Stimulated activated CD8-positive, alpha-beta memory T cell treated with anti-CD3 and anti-CD28 coated beads, Interleukin-15, amount 100 ng/mL, for 1 hour (primary cell): ENCODE data around the gene VPS8.
"Not testable (repeated sequence)": the region's sequence is repeated elsewhere in the genome, so short reads cannot be mapped to it uniquely, and the experiment has no call there.

Experiments
- DNase-seq: peaks from one replicate; pipeline ENCODE4 v3.0.0-alpha.2; 2020; ENCODE audit warnings: low read depth

Gene VPS8

DNA sequence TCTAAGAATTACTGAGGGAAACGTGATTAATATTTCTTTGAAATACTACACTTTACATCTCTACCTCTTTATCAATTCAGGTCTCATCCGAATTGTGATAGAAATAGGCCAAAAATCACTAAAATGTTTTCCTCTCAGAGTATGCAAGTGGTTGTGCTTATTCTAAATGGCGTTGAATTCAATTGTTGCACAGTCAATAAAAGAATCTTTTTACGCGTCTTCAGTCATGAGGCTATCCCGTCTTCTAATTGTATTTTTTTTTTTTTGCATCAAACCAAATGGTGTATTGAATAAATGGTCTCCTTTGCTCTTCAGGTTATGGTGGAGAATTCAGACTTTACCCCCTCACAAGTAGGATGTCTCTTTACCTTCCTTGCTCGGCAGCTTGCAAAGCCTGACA is 112.6 kb downstream of the VPS8 start:
- DNase-seq = no peak

DNA sequence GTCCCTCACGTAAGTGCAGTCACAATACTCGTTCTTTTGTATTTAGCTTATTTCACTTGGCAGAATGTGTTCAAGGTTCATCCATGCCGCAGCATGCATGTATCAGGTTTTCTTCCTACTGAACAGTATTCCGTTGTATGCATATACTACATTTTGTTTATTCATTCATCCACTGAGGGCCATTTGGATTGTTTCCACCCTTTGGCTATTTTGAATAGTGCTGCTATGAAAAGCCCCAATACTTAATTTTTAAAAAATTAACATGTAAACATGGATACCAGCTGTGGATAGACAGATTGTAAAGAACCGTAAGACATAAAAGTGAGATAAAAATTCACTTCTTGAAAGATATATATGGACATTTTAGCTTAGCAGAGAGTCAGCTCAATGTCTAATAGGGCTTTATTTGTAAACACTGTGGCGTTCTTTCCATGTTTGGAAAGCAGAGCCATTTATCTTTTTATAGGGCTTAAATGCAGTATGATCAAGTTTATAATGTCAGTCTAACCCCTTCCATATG is 115.9 kb downstream of the VPS8 start:
- no peak for DNase-seq

DNA sequence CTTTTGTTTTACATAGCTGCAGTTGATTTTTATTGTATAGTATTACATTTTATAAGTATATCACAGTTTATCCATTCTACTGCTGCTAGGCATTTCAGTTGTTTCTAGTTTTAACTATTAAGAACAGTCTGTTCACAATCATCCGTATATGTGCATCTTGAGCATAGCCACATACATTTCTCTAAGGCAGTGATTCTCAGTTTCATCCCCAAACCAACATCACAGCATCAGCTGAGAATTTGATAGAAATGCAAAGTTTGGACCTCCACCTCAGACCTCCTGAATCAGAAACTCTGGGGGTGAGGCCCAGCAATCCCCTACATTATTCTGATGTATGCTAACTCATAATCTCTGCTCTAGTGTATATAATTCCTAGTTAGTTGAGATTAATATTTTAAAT is 120.8 kb downstream of the VPS8 start:
- no peak for DNase-seq

DNA sequence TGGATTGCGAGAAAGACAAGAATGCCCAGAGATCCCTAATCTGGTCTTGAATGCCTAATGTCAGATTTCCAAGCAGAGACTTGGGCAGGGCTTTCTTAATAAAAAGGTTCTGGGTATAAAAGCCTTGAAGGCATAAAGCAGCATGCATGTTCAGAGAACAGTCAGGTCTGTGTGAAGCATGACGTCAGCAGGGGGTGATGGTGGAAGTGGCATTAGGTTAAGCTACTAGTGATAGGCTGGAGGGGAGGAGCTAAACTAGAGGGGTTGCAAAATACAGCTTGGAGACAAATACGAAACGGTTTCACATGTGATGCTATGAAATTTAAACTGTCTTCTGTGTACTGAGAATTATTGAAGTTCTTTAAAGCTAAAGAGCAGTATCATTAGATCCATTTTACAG is 125.6 kb downstream of the VPS8 start:
- DNase-seq = no peak

DNA sequence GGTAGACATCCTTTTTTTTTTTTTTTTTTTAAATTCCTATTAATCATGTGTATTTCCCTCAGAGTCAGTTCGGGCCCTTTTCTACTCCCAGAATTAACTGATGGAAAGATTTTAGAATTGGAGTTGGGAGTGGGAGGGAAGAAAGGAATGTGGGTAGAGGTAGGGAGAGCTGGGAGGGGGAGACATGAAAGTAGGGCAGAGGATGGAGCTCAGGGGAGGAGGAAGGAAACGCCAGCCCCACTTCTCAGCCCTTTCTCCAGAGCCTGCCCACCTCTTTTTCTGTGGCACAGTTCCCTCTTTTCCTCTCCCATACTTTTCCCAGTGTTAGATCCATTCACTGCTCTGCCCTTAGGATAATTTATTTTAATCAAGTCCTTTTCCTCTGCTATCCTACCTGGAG is 129.4 kb downstream of the VPS8 start:
- no peak for DNase-seq

DNA sequence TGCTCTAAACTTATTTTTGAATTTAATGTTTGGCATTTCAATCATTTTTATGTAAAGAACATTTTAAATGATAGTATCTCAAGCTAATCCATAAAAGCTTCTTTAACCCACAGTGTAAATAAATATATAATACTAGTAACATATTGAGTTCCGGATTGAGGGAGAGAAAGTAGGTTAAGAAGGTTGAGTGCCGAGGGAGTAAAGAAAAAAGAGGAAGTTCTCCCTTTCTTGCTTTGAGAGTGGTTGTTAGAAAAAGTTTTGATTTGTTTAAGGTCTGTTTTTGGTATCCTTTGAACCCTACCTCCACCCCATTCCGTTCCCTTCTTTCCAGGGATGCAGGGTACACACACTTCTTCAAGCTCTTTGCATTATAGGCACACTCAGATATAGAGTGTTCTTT is 130.8 kb downstream of the VPS8 start:
- no peak for DNase-seq

DNA sequence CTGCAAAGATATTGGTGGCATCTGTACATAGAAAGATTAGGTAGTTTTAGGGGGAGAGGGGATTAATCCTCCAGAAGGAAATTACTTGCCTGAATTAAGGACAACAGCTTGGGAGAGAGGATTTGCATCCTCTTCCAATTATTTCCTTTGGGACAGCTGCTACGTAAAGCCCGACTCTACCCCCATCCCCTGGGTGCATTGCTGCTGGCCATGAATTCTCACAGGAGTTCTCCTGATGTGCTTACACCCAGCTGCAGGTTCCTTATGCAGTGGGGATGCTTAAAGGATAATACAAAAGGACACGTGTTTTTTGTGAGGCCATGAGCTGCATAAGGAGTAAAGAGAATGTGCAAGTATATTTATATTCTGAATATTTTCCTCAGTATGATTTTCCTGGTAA is 132.3 kb downstream of the VPS8 start:
- DNase-seq = no peak

DNA sequence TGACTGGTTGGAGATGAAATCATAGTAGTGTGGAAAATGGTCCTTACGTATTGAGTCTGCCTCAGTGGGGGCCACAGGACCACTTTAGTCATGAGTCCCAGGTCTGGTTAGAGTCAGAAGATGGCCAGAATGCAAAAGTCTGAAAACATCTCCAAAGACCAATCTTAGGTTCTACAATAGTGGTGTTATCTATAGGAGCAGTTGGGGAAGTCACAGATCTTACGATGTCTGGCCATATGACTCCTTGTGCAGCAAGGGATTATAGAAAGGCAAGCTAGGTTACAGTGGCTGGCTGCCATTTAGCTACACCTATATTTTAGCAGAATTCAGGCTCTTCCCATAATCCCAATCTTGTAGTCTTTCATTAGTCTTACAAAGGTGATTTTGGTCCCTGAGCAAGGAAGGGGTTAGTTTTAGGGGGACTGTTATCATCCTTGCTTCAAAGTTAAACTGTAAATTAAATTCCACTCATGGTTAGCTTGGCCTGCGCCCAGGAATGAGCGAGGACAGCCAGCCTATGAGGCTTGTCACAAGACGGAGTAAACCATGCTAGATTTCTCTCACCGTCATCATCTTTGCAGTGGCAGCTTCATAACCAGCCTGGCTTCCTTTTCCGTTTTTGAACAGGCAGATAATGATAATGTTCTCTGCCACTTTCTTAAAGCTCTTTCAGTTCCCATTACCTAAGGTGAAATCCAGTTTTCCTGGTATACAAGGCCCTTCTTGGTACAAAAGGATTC is 134.1 kb downstream of the VPS8 start:
- DNase-seq = no peak

DNA sequence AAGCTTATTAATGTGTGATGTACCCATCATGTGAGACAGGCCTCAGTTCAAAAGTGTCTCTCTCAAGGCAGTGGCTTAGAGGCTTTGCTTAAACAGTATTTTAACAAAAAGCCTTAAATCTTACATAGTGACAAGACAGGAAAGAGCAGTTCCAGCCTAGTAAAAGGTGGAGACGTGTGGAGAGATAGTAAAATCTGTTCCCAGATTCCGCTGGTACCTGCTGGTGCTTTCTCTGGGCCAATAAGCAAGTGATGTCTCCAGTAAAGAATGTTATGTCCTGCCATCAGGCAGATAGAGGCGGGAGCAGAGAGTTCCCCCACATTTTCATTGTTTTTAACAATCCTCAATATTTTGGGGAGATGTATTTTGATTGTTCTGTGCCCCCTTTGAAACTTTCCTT is 135.0 kb downstream of the VPS8 start:
- DNase-seq = no peak

DNA sequence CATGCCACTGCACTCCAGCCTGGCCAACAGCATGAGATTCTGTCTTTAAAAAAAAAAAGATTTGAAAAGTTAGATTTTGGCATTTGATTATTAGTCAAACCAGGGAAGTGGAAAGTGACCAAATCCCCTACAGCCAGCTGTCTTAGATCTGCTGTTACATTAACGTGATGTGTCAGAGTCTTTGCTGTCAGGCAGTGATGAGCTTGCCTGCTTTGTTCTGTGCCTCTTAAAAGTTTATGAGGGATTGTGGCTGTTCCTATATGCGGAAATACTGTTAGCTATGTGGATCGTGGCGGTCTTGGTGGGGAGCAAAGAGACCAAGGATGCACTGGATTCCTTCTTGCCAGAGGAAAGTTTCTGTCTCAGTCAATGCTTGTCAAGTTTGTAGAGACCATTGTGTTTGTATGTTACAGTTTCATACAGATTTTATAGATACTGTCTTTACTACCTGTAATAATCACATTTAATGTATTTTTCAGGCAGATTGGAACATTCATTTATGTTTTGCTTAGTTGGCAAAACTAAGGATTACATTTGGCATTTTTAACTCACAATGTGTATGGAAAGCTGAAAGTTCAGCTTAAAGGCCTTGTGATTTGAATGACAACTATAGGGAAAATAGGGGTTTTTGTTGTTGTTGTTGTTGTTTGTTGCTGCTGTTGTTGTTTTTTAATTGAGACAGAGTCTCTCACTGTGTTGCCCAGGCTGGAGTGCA is 137.4 kb downstream of the VPS8 start:
- no peak for DNase-seq

DNA sequence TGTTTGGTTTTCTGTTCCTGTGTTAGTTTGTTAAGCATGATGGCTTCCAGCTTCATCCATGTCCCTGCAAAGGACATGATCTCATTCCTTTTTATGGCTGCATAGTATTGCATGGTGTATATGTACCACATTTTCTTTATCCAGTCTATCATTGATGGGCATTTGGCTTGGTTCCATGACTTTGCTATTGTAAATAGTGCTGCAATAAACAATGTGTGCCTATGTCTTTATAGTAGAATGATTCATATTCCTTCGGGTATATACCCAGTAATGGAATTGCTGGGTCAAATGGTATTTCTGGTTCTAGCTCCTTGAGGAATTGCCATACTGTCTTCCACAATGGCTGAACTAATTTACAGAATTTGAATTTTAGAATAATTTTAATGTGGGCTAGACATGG is 138.8 kb downstream of the VPS8 start:
- DNase-seq = not testable (repeated sequence)

DNA sequence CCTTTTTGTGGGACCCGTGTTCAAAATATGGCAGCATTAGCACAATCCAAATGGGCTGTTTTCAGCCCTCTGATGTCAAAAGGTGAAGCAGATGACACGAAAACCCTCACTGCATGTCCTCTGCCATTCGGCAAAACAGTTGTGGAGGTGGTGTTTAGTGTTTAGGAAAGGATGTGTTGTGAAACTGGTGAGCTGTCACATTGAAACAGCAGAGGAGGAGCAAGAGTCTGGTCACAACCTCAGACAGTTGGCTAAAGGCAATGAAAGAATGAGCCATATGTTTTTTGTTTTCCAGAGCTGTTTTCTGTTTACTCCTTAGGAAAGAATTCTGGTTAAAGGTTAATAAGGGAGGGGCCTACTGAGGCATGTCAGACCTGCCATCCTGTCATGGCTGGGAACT is 140.7 kb downstream of the VPS8 start:
- DNase-seq = no peak

DNA sequence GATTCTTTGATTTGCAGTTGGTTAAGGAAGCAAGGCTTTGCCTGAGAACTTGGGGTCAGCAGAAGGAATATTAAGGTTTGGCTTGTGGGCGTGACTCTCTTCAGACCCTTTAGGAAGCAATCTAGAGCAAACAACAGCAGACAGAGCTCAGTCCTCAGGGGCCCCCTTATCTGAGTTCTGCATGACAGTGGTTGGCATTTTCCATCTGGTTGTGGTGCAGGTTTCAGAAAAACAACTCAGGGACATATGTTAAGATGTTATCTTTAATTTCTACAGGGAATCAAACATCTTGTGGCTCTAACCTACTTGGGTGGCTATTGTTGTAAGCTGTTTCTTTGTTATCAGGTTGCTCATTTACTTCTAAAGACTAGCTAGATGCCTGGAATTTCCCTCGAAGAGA is 141.4 kb downstream of the VPS8 start:
- no peak for DNase-seq

DNA sequence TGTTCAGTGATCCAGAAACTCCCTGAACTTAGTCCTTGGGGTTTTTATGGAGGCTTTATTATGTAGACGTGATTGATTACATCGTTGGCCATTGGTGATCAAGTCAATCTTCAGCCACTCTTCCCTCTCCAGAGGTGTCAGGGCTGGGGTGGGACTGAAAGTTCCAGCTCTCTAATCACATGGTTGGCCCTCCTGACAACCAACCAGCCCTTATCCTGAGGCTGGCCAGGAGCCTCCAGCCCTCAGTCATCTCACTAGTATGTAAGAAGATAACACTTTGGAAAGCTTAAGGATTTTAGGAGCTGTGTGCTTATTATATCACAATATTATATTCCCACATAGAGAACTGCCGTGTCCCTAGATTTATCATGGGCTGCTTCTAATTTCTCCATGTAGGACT is 142.3 kb downstream of the VPS8 start:
- no peak for DNase-seq

DNA sequence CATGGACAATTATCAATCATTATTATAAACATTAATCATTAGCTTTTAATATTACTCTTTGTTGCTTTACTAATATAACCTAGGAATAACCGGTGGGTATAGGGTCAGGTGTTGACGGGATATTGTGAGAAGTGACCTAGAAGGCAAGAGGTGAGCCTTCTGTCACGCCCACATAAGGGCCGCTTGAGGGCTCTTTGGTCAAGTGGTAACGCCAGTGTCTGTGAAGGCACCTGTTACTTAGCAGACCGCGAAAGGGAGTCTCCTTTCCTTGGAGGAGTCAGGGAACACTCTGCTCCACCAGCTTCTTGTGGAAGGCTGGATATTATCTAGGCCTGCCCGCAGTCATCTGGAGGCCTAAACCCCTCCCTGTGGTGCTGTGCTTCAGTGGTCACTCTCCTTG is 142.9 kb downstream of the VPS8 start:
- not testable (repeated sequence) for DNase-seq

DNA sequence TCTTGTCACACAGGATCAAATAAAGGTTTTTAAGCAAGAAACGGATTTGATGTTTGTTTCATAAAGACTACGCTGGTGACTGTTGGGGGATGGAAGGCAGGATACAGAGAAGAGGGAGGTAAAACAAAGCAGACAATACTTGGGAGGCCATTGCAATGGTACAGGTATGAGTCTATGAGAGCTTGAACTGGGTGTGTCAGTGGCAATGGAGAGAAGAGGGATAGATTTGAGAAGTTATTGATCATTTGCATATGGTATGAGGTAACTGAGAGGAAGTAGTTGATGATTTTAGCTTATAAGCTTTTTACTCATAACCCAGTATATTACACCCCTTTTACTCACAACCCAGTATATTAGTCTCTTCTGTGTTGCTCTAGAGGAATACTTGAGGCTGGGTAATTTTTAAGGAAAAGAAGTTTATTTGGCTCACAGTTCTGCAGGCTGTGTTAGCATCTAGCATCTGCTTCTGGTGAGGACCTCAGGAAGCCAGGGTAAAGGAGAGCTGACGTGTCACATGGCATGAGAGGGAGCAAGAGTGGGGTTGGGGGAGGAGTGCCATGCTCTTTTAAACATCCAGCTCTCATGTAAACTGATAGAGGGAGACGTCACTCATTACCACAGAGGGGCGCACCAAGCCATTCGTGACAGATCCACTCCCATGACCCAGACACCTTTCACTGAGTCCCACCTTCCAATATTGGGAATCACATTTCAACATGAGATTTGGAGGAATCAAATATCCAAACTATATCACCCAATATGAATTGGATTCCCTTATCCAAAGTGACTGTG is 153.9 kb downstream of the VPS8 start:
- DNase-seq = no peak

DNA sequence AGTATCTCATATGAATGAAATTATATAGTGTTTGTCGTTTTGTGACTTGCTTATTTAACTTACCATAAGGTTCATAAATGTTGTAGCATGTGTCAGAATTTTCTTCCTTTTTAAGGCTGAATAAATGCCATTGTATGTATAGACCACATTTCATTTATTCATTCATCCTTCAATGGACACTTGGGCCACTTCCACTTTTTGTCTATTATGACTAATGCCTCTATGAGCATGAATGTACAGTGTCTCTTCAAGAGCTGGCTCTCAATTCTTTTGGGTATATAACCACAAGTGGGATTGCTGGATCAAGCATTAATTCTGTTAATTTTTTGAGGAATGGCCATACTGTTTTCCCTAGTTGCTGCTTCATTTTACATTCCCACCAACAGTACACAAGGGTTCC is 156.1 kb downstream of the VPS8 start:
- DNase-seq = no peak

DNA sequence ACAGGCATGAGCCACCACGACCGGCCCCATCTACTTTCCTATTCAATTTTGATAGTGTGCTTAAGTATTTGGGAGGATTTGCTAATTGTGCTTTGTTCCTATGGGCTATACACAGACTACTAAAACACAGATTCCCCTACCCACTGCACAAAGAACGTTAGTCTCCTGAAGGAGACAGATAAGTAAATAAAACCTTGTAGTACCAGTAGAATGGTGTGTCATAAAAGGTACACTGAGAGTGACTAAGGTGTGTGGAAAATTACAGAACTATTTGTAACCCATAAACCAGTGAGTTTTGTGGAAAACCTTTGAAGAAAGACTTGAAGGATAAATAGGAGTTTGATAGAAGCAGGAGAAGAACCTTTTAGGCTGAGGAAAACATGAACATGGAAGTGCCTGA is 158.2 kb downstream of the VPS8 start:
- DNase-seq = no peak

DNA sequence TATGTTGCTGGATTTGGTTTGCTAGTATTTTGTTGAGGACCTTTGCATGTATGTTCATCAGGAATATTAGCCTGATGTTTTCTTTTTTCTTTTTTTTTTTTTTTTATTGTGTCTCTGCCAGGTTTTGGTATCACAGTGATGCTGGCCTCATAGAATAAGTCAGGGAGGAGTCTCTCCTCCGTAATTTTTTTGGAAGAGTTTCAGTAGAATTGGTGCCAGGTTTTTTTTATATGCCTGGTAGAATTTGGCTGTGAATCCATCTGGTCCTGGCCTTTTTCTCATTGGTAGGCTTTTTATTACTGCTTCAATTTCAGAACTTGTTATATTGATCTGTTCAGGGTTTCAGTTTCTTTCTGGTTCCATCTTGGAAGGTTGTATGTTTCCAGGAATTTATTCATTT is 165.8 kb downstream of the VPS8 start:
- no peak for DNase-seq

DNA sequence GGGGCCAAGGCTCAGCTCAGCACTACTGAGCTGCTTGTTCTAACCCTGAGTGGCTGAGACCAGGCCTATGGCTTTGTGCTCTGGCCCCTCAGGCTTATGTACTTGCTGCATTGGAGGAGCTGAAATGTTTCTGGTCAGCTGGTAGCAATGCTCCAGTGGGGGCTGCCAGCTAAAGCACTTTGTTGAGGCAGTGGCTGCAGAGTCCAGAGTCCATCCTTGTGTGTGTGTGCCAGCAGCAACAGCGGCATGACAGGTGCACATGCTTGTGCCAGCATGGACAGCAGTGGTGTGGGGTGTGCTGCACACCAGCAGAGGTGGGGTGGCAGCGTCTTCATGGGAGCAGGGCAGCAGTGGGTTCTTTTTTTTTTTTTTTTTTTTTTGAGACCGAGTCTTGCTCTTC is 169.1 kb downstream of the VPS8 start:
- no peak for DNase-seq

DNA sequence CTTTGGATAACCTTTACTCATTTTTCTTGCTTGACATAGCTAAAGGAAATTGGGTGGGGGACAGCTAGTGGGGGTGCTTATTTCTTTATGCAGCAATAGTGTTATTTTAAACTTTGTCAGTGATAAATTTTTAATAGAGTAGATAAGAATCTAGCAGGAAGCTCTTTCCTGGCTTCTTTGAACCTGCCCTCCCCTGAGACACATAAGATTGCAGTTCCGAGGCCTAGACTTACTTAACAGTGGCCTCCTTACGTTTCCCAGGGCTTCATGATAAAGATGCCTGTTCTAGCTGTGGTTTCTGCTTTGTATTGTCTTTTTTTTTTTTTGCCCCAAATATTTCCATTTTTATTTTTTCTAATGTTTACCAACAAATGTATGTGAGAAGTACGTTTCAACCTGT is 170.1 kb downstream of the VPS8 start:
- no peak for DNase-seq

DNA sequence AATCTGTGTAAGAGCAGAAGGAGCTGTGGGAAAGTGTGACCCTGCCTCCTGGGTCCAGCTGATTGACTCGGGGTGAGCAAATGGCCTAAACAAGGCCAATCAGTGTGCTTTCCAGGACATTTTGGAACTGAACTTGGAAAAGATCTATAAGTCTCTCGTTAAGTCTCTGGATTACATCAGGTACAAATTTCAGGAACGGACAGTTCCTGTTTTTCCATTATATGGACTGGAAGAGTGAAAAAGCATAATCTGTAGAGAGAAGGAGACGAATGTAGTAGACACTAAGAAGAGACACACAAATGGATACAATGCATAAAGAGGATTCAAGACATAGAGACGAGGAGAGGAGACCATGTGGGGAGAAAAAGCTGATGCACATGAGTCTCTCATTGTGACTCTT is 173.6 kb downstream of the VPS8 start:
- DNase-seq = no peak

DNA sequence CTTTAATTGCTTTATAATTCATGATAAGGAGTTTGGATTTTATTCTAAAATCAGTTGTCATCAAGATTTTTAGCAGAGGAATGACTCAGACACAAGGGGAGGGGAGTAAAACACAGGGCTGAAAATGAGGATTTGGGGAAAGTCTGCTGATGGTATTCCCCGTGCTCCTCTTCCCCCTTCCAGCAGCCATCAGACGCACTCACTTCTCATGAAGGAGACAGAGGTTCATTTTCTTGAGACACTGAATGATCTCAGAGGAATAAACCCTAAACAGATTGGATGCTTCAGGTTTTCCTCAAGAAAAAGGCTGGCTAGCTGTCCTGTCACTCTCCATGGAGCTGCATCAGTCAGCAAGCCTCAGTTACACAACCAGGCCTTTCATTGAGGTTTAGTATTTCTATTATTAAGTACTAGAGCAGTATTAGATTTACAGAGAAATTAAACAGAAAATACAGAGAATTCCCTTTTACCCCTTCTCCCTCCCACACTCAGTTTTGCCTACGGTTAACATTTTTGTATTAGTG is 174.5 kb downstream of the VPS8 start:
- no peak for DNase-seq
